ENCODE measurements around the gene ABCC11.

DNA sequence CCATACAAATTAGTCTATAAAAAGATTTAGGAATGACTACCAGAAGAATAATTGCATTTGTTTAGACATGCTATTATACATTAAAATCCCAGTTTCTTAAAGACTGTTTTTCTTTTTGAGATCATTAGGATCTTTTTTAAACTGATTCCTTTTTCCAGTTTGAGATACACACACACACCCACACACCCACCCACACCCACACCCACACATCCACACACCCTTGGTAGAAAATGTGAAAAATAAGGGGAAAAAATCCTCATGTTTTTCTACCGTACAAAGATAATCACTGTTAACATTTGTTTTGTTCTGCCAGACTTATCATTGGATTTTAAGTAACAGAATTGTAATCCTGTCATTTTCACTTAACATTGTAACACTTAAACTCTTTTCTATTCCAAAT is 27.1 kb upstream of the ABCC11 start:
- no peak for TF ChIP-seq EZH2 (IDR thresholded peaks at IDR 0.05; ENCODE audit: low read depth)
- TF ChIP-seq, protein P1, sequence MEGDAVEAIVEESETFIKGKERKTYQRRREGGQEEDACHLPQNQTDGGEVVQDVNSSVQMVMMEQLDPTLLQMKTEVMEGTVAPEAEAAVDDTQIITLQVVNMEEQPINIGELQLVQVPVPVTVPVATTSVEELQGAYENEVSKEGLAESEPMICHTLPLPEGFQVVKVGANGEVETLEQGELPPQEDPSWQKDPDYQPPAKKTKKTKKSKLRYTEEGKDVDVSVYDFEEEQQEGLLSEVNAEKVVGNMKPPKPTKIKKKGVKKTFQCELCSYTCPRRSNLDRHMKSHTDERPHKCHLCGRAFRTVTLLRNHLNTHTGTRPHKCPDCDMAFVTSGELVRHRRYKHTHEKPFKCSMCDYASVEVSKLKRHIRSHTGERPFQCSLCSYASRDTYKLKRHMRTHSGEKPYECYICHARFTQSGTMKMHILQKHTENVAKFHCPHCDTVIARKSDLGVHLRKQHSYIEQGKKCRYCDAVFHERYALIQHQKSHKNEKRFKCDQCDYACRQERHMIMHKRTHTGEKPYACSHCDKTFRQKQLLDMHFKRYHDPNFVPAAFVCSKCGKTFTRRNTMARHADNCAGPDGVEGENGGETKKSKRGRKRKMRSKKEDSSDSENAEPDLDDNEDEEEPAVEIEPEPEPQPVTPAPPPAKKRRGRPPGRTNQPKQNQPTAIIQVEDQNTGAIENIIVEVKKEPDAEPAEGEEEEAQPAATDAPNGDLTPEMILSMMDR (conservative IDR thresholded peaks at IDR 0.05), result no peak
